GM12878 (cell line): ENCODE results near the gene GAB3. TPM values are rescaled to one million over a fixed set of nuclear protein-coding genes. Genes with fewer than 3 reads are reported as not detected.

Source experiments
- ATAC-seq: fragments of 200-7000 bp; cut with Tn5 transposase; 3 replicates; pipeline ENCODE4 v1.9.1; 2020; ENCODE audit warnings: mild to moderate bottlenecking, moderate library complexity
- BruUV-seq: library from RNA; stranded (reverse); fragments of 400-500 nt; replicated peaks from 2 replicates; lab custom pipeline; 2021; lab: Mats Ljungman, UMichigan
- CTCF ChIA-PET: fragments of 300-600 bp; sonication (Branson Sonifier 250); formaldehyde crosslinking; extraction: SDS; loops from one replicate; lab custom pipeline; 2021; ENCODE audit warnings: inconsistent platforms; lab: Yijun Ruan, JAX
- POLR2A ChIA-PET: fragments of 350-600 bp; formaldehyde crosslinking; extraction: SDS; loops from one replicate; lab custom pipeline; 2021; ENCODE audit warnings: inconsistent platforms; lab: Charles Lee
- RAD21 ChIA-PET: fragments of 300-600 bp; sonication (Branson Sonifier 250); formaldehyde crosslinking; loops from one replicate; lab custom pipeline; 2023; ENCODE audit warnings: antibody characterized with exemption; ENCODE audit not compliant: unreplicated experiment; lab: Charles Lee
- SMC1A ChIA-PET: fragments of 300-600 bp; sonication (Branson Sonifier 250); formaldehyde crosslinking; loops from one replicate; lab custom pipeline; 2023; ENCODE audit not compliant: unreplicated experiment, uncharacterized antibody; lab: Charles Lee
- DNase-seq: peaks from one replicate; pipeline ENCODE4 v3.0.0-alpha.2; 2011; ENCODE audit warnings: low read depth, low spot score
- FAIRE-seq: peaks from 3 replicates; lab custom pipeline; 2011; peaks lifted over from hg19 to GRCh38; lab: Jason Lieb, UNC
- H2AFZ ChIP-seq: 2 replicates; pipeline ENCODE4 v1.6.0; 2011; ENCODE audit warnings: low read depth, low read length, control low read depth; ENCODE audit not compliant: control insufficient read depth
- H3K27ac ChIP-seq: 2 replicates; pipeline ENCODE4 v1.5.1; 2011; ENCODE audit warnings: control low read depth; ENCODE audit not compliant: control insufficient read depth, insufficient read depth
- H3K27me3 ChIP-seq, 2 experiments: replicated peaks in 1 of 2; 2 replicates each; pipeline versions ENCODE4 v1.6.0 to v1.6.1; 2011; ENCODE audit warnings: low read length in 1 of 2; ENCODE audit not compliant: control insufficient read depth in 2 of 2, insufficient read depth in 2 of 2
- H3K36me3 ChIP-seq, 2 experiments: 2 replicates each; pipeline ENCODE4 v1.5.1; 2011; ENCODE audit warnings: low read length in 1 of 2; ENCODE audit not compliant: control insufficient read depth in 2 of 2, insufficient read depth in 2 of 2
- H3K4me1 ChIP-seq: 2 replicates; pipeline ENCODE4 v1.6.1; 2011; ENCODE audit warnings: mild to moderate bottlenecking, low read length, moderate library complexity, mixed read lengths; ENCODE audit not compliant: control insufficient read depth, insufficient read depth
- H3K4me2 ChIP-seq: 2 replicates; pipeline ENCODE4 v1.6.0; 2011; ENCODE audit warnings: control low read depth; ENCODE audit not compliant: control insufficient read depth, insufficient read depth
- H3K4me3 ChIP-seq: fragments of 200-600 bp; sonication (generic); 2 replicates; pipeline ENCODE4 v1.5.1; 2016
- H3K79me2 ChIP-seq: 2 replicates; pipeline ENCODE4 v1.6.0; 2011; ENCODE audit warnings: low read length; ENCODE audit not compliant: control insufficient read depth, insufficient read depth
- H3K9ac ChIP-seq: 2 replicates; pipeline ENCODE4 v1.8.0; 2011; ENCODE audit warnings: low read length, control low read depth, mixed read lengths; ENCODE audit not compliant: control insufficient read depth, insufficient read depth
- H3K9me3 ChIP-seq: replicated peaks from 3 replicates; pipeline ENCODE4 v1.5.1; 2011; ENCODE audit warnings: mild to moderate bottlenecking, low read length; ENCODE audit not compliant: control insufficient read depth, insufficient read depth
- H4K20me1 ChIP-seq: 2 replicates; pipeline ENCODE4 v1.6.0; 2011; ENCODE audit not compliant: control insufficient read depth, insufficient read depth
- BMI1 ChIP-seq: fragments of 450-650 bp; IDR thresholded peaks from 2 replicates; pipeline ENCODE4 v1.6.1; 2016; ENCODE audit warnings: mild to moderate bottlenecking, moderate library complexity, borderline replicate concordance
- CHD4 ChIP-seq: fragments of 200-600 bp; sonication (generic); IDR thresholded peaks from 2 replicates; pipeline ENCODE4 v1.6.1; 2016; ENCODE audit warnings: mild to moderate bottlenecking
- CREB1 ChIP-seq: IDR thresholded peaks from 2 replicates; pipeline ENCODE4 v1.6.1; 2012; ENCODE audit warnings: low read depth, mild to moderate bottlenecking, inconsistent platforms
- ELK1 ChIP-seq: IDR thresholded peaks from 2 replicates; pipeline ENCODE4 v1.6.1; 2012; ENCODE audit warnings: low read depth, low read length, improper control_type of control experiment
- IKZF1 ChIP-seq: fragments of 450-650 bp; conservative IDR thresholded peaks from 2 replicates; pipeline ENCODE4 v1.6.1; 2017; ENCODE audit warnings: antibody characterized with exemption, mild to moderate bottlenecking
- IKZF2 ChIP-seq, 2 experiments: fragments of 450-650 bp; IDR thresholded peaks; 2 replicates each; pipeline ENCODE4 v1.6.1; 2017; ENCODE audit warnings: mild to moderate bottlenecking in 2 of 2, moderate library complexity in 2 of 2
- NFXL1 ChIP-seq: fragments of 450-650 bp; IDR thresholded peaks from 2 replicates; pipeline ENCODE4 v1.6.1; 2017; ENCODE audit warnings: antibody characterized with exemption, mild to moderate bottlenecking, borderline replicate concordance
- PAX8 ChIP-seq: fragments of 450-650 bp; IDR thresholded peaks from 2 replicates; pipeline ENCODE4 v1.6.1; 2017; ENCODE audit warnings: mild to moderate bottlenecking, moderate library complexity
- PML ChIP-seq: IDR thresholded peaks from 2 replicates; pipeline ENCODE4 v1.6.1; 2012; ENCODE audit warnings: low read length, inconsistent platforms
- POU2F2 ChIP-seq: IDR thresholded peaks from 3 replicates; pipeline ENCODE4 v1.6.1; 2011; ENCODE audit warnings: low read depth, mild to moderate bottlenecking, low read length, borderline replicate concordance
- SRF ChIP-seq, 2 experiments: IDR thresholded peaks; 2 replicates each; pipeline ENCODE4 v1.6.1; 2011; ENCODE audit warnings: low read depth in 2 of 2, low read length in 2 of 2, mild to moderate bottlenecking in 1 of 2, moderate library complexity in 1 of 2
- TAF1 ChIP-seq: IDR thresholded peaks from 2 replicates; pipeline ENCODE4 v1.6.1; 2011; ENCODE audit warnings: mild to moderate bottlenecking, low read depth, low read length, borderline replicate concordance
- TCF7 ChIP-seq: IDR thresholded peaks from 2 replicates; pipeline ENCODE4 v1.6.1; 2014; ENCODE audit warnings: antibody characterized with exemption, borderline replicate concordance
- YBX1 ChIP-seq: fragments of 450-650 bp; IDR thresholded peaks from 2 replicates; pipeline ENCODE4 v1.6.1; 2016; ENCODE audit warnings: antibody characterized with exemption
- ZNF24 ChIP-seq: fragments of 450-650 bp; IDR thresholded peaks from 2 replicates; pipeline ENCODE4 v1.6.1; 2017; ENCODE audit warnings: antibody characterized with exemption, mild to moderate bottlenecking
- ZNF687 ChIP-seq: fragments of 450-650 bp; IDR thresholded peaks from 2 replicates; pipeline ENCODE4 v1.6.1; 2017; ENCODE audit warnings: mild to moderate bottlenecking, moderate library complexity
- WGBS: methylation state at CpG from one replicate; pipeline ENCODE4 v1.1.6; 2016; ENCODE audit warnings: low lambda C conversion rate; ENCODE audit not compliant: insufficient replicate concordance, insufficient coverage; ENCODE audit errors: missing lambda C conversion rate; 5-methylcytosine and 5-hydroxymethylcytosine counted together
- in situ Hi-C: fragments of 300-500 bp; cut with MboI; formaldehyde crosslinking; loops from 9 replicates; pipeline ENCODE4 v1.14.3; 2018; ENCODE audit warnings: mixed read lengths
- intact Hi-C: fragments of 100-400 bp; cut with micrococcal nuclease; formaldehyde crosslinking; loops from one replicate; pipeline ENCODE4 v1.14.2; 2022; ENCODE audit not compliant: unreplicated experiment
- polyA plus RNA-seq, 11 experiments: library from polyadenylated mRNA; depleted of rRNA in 4 of 11; unstranded in 6 of 11; stranded (reverse) in 5 of 11; fragments of >200 nt; fragmentation: Nextera tagmentation in 4 of 11; fragmentation: Illumina TruSeq in 1 of 11; extraction: Ambion mirVana in 4 of 11; extraction: Trizol in 1 of 11; gene quantifications; 1 replicate in 1 of 11; 2 replicates in 10 of 11; pipeline versions ENCODE4 v1.2.1 to v1.2.3, GENCODE V29; 2011 to 2016; ENCODE audit warnings: inconsistent platforms in 2 of 11, missing spikeins in 2 of 11, low read depth in 1 of 11
- total RNA-seq, 4 experiments: library from RNA; depleted of rRNA in 3 of 4; stranded (reverse); fragments of >200 nt in 3 of 4; fragmentation: Illumina TruSeq in 1 of 4; extraction: Trizol in 1 of 4; gene quantifications; 2 replicates each; pipeline versions ENCODE4 v1.2.1 to v1.2.3, GENCODE V29; 2013 to 2021
- TF ChIP-seq, protein P1 (sequence below): fragments of 450-650 bp; formaldehyde crosslinking; IDR thresholded peaks from 2 replicates; pipeline ENCODE4 v1.4.0; 2020; ENCODE audit warnings: mild to moderate bottlenecking, moderate library complexity

The GAB3 gene
- total and polyA plus RNA-seq, 10 of the 15 experiments (the other 5 are each of a cell fraction or from before 2014, with no cell fraction given): 0.10 to 2.0 (median 0.85) TPM

- in situ Hi-C loops: loop anchor here (25.0 kb wide), 1 partner anchor 149 kb away; the partner anchor contains the start of gene CTAG1A
- intact Hi-C loops: no loop called here
- TF ChIP-seq ELK1: no peak
- TF ChIP-seq IKZF1: no peak
- TF ChIP-seq POU2F2: no peak
- TF ChIP-seq ZNF24: no peak
- TF ChIP-seq IKZF2 (IDR thresholded peaks at IDR 0.05): no peak
- TF ChIP-seq TCF7: no peak
- TF ChIP-seq YBX1: no peak
- no peak for TF ChIP-seq NFXL1
- no peak for TF ChIP-seq ZNF687
- TF ChIP-seq CREB1: no peak
- no peak for TF ChIP-seq BMI1
- TF ChIP-seq, protein P1, sequence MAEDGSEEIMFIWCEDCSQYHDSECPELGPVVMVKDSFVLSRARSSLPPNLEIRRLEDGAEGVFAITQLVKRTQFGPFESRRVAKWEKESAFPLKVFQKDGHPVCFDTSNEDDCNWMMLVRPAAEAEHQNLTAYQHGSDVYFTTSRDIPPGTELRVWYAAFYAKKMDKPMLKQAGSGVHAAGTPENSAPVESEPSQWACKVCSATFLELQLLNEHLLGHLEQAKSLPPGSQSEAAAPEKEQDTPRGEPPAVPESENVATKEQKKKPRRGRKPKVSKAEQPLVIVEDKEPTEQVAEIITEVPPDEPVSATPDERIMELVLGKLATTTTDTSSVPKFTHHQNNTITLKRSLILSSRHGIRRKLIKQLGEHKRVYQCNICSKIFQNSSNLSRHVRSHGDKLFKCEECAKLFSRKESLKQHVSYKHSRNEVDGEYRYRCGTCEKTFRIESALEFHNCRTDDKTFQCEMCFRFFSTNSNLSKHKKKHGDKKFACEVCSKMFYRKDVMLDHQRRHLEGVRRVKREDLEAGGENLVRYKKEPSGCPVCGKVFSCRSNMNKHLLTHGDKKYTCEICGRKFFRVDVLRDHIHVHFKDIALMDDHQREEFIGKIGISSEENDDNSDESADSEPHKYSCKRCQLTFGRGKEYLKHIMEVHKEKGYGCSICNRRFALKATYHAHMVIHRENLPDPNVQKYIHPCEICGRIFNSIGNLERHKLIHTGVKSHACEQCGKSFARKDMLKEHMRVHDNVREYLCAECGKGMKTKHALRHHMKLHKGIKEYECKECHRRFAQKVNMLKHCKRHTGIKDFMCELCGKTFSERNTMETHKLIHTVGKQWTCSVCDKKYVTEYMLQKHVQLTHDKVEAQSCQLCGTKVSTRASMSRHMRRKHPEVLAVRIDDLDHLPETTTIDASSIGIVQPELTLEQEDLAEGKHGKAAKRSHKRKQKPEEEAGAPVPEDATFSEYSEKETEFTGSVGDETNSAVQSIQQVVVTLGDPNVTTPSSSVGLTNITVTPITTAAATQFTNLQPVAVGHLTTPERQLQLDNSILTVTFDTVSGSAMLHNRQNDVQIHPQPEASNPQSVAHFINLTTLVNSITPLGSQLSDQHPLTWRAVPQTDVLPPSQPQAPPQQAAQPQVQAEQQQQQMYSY (CRISPR knock-in tag): no peak
- TF ChIP-seq CHD4: no peak
- TF ChIP-seq PML: no peak
- TF ChIP-seq PAX8: no peak
- TF ChIP-seq SRF (IDR thresholded peaks at IDR 0.05; ENCODE audit: low read depth in 2 of 2, low read length in 2 of 2): no peak
- TF ChIP-seq TAF1: no peak
- FAIRE-seq (no peak), DNase-seq (no peak), ATAC-seq (no peak)
- Histone ChIP-seq H3K36me3 (no peaks in the 10 kb centered on the region), H3K4me1 (peaks cover 8% of the 10 kb centered on the region), H3K27me3 (no peaks in the 10 kb centered on the region), H3K9ac (no peak overlapping the region), H3K79me2 (no peaks in the 10 kb centered on the region), H3K27ac (no peak overlapping the region), H2AFZ (no peak overlapping the region), H4K20me1 (no peaks in the 10 kb centered on the region), H3K4me2 (no peak overlapping the region), H3K9me3 (no peaks in the 10 kb centered on the region), H3K4me3 (no peak overlapping the region)
- CTCF ChIA-PET: interaction anchor here (4.8 kb wide), 1 partner anchor 13 kb away, joined by 19 read pairs; no protein-coding TSS in a partner anchor
- 52% methylated on average over 7 of the region's 7 CpGs for WGBS
- POLR2A ChIA-PET: no interaction called here
- BruUV-seq: no TSS peak
- RAD21 ChIA-PET: no interaction called here
- SMC1A ChIA-PET: no interaction called here
Observed at GRCh38 chrX:154735695-154736393, 15.0 kb downstream of the GAB3 start.
